ENCODE results near the gene SPINK5.
"Not testable (repeated sequence)": the region's sequence is repeated elsewhere in the genome, so short reads cannot be mapped to it uniquely, and the experiment has no call there.

SPINK5 gene, protein sequence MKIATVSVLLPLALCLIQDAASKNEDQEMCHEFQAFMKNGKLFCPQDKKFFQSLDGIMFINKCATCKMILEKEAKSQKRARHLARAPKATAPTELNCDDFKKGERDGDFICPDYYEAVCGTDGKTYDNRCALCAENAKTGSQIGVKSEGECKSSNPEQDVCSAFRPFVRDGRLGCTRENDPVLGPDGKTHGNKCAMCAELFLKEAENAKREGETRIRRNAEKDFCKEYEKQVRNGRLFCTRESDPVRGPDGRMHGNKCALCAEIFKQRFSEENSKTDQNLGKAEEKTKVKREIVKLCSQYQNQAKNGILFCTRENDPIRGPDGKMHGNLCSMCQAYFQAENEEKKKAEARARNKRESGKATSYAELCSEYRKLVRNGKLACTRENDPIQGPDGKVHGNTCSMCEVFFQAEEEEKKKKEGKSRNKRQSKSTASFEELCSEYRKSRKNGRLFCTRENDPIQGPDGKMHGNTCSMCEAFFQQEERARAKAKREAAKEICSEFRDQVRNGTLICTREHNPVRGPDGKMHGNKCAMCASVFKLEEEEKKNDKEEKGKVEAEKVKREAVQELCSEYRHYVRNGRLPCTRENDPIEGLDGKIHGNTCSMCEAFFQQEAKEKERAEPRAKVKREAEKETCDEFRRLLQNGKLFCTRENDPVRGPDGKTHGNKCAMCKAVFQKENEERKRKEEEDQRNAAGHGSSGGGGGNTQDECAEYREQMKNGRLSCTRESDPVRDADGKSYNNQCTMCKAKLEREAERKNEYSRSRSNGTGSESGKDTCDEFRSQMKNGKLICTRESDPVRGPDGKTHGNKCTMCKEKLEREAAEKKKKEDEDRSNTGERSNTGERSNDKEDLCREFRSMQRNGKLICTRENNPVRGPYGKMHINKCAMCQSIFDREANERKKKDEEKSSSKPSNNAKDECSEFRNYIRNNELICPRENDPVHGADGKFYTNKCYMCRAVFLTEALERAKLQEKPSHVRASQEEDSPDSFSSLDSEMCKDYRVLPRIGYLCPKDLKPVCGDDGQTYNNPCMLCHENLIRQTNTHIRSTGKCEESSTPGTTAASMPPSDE

GRCh38 chr5:148063861-148064260 is at the start of gene SPINK5:
SPINK5 (plus strand) TSS chr5:148063980; CDS start chr5:148064045, 65 bp downstream.
- DNase-seq (ENCODE audit: low read depth): no peak

GRCh38 chr5:148014276-148014675 is 49.5 kb upstream of the SPINK5 start:
- DNase-seq (ENCODE audit: low read depth): no peak

DNA sequence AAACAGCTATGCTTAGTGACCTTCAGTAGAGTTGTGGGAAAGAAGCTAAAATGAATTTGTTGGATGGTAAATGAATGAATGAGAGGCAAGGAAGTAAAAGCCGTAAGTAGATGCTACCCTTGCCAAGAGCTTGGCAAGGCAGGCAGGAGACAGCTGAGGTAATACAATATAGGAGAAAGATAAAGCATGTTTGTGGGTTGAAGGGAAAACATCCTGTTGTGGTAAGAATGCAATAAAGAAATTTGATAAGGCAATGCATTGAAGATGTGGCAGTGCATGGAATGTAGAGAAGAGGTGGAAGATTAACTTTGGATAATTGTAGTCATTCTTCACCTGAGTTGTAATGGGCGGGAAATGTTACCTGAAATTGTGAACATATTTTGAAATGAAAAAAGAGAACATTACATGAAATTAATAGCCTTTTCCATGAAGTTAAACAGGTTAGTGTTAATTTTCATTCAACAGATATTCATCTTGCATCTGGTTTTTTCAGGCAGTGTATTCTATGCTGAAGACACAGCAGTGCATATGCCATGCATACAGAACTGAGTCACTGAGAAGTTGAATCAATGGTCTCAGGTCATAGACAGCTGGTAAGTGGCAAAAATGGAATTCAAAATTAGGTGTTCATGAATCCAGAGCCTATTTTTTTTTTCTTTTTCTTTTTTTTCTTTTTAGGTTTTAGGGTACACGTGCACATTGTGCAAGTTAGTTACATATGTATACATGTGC is 43.4 kb upstream of the SPINK5 start:
- no peak for DNase-seq (ENCODE audit: low read depth)

GRCh38 chr5:148027505-148027904 is 36.3 kb upstream of the SPINK5 start:
- DNase-seq (ENCODE audit: low read depth): no peak

- DNase-seq (ENCODE audit: low read depth): no peak
Observed at GRCh38 chr5:148029131-148029530, 34.6 kb upstream of the SPINK5 start.

DNA sequence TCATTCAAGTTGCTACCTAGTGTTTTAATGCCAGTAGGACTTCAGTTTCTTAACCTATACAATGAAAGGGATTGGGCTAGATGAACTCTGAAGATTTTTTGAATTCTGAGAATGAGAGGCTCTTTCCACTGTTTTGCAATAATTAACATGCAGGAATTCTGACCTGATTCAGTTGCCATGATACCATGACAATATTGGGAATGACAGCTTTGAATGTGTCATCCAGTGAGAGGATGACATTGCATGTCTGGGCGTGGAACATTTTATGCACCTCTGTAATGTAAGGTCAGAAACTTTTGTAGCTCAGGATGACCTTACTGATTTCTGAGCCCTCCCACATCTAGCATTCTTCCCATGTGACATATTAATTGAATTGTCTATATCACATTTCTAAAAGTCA is 30.6 kb upstream of the SPINK5 start:
- no peak for DNase-seq (ENCODE audit: low read depth)

DNA sequence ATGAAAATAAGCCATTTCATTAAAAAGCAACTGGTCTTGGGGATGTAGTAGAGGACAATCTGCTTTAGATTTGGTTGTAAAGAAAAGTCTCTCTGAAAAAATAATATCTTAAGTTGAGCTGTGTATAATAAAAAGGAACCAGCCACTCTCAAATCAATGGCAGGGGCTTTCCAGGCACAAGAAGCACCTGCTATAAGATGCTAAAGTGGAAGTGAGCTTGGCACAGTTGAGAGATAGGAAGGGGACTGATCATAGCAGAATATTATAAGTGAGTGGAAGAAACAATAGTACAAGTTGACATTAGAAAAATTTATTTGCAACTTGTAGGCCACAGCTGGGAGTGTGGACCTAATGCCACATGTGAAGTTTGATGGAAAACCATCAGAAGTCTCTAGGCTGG is 28.1 kb upstream of the SPINK5 start:
- no peak for DNase-seq (ENCODE audit: low read depth)

GRCh38 chr5:148042881-148043280 is 20.9 kb upstream of the SPINK5 start:
- no peak for DNase-seq (ENCODE audit: low read depth)

DNA sequence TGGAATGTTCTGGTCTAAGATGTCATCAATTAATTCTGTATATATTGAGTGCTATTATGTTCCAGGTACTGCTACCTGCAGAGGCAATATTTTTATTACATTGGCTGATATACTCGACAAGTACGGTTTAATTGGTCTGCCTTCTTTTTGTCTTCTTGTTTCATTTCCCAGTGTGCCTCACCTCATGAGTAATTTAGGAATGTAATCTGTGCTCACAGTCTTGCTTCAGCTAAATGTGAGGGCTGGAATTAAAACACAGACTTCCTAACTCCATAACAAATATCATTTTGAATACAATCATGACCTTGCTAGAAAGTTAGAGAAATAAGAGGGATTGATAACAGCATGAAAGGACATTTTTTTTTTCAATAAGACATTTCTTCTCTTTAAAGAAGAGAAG is 20.1 kb upstream of the SPINK5 start:
- DNase-seq (ENCODE audit: low read depth): no peak

DNA sequence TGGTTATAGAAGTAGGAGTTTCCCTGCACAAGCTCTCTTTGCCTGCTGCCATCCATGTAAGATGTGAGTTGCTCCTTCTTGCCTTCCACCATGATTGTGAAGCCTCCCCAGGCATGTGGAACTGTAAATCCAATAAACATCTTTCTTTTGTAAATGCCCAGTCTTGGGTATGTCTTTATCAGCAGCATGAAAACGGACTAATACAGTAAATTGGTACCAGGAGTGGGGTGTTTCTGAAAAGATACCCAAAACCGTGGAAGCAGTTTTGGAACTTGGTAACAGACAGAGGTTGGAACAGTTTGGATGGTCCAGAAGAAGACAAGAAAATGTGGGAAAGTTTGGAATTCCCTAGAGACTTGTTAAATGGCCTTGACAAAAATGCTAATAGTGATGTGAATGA is 8.6 kb upstream of the SPINK5 start:
- not testable (repeated sequence) for DNase-seq (ENCODE audit: low read depth)

- DNase-seq (ENCODE audit: low read depth): no peak
Observed at GRCh38 chr5:148060309-148060708, 3.5 kb upstream of the SPINK5 start.

DNA sequence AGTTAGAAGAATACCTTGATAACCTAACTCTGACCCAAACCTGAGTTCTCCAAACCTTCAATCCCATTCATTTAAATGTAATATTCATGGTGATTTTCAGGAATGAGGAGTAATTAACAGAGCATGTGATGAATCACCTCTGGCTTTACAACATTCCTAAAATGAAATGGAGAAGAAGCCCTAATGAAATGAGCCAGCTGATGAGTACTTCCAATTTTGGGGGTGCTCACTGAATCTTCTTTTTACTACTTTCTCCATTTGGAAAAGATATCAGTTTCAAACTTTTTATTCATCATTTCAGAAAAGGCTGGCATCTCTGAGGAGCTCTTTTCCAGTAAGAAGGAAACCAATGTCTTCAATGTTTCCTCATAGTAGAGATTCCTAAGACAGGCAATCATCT is 2.9 kb upstream of the SPINK5 start:
- DNase-seq (ENCODE audit: low read depth): no peak

DNA sequence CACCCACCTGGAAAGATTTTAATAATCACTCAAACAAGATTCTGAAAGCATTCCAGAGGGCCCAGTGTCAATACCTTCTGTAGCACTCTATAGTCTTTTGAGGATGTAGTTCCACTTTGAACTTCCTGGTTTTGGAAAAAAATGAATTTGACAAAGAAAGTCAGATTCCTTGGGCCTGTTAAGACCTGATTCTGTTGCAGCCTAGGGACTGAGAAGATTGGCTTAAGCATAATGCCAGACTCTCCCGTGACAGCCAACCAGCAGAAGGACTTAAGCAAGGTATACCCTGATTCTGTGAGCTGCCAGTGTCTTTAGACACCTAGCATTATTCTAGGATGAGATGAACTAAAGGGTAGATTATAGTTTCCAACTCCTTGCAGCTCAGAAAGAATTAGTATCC is 6.8 kb downstream of the SPINK5 start:
- DNase-seq (ENCODE audit: low read depth): no peak

GRCh38 chr5:148072207-148072606 is 8.4 kb downstream of the SPINK5 start:
- DNase-seq (ENCODE audit: low read depth): no peak

- no peak for DNase-seq (ENCODE audit: low read depth)
Observed at GRCh38 chr5:148075529-148075928, 11.7 kb downstream of the SPINK5 start.

DNA sequence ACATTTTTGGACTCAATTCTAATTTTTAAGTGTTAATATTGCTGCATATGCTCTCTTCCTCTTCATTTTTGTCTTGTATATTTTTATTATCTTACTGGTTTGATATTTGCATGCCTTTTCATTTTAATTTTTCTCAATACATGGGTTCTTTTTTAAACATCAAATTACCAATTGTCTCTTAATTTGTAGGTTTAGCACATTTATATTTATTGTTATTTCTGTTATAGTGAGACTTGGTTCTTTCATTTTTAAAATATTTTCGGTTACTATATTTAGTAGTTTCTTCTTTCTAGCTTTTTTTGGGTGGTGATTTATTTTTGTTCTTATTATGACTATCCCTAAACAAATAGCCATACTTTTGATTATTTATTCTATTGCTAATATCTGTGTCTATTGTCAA is 19.4 kb downstream of the SPINK5 start:
- no peak for DNase-seq (ENCODE audit: low read depth)

GRCh38 chr5:148084269-148084668 is 20.5 kb downstream of the SPINK5 start:
- DNase-seq (ENCODE audit: low read depth): no peak

- DNase-seq (ENCODE audit: low read depth): no peak
Observed at GRCh38 chr5:148085310-148085709, 21.5 kb downstream of the SPINK5 start.

GRCh38 chr5:148085977-148086705 is 22.4 kb downstream of the SPINK5 start:
- no peak for DNase-seq (ENCODE audit: low read depth)

- no peak for DNase-seq (ENCODE audit: low read depth)
Observed at GRCh38 chr5:148090146-148090772, 26.5 kb downstream of the SPINK5 start.

DNA sequence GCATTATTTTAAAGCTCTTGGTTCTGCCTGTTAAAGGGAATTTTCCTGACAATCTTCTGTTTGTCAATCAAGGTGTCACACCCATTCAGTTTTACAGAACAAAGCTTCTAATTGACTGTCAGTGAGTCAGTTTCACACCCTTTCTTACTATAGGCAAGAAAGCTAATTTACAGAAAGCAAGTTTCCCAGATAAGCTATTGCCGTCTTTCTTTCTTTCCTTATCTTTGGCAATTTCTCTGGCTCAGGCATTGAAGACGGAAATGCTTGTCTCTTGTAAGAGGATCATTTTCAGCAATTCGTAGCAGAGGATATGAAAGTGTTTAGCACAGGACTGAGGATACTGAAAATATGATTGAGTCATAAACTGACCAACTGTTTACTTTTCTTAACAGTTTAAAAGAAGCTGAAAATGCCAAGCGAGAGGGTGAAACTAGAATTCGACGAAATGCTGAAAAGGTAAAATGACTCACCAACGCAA is 27.0 kb downstream of the SPINK5 start:
- DNase-seq (ENCODE audit: low read depth): no peak

Data from fibroblast of gingiva (primary cell).